Activated naive CD8-positive, alpha-beta T cell treated with anti-CD3 and anti-CD28 coated beads for 36 hours (primary cell): ENCODE results near the gene CCSER1. TPM values are rescaled to one million over a fixed set of nuclear protein-coding genes. Genes with fewer than 3 reads are reported as not detected.

Experiments
- DNase-seq: peaks from one replicate; pipeline ENCODE4 v3.0.0; 2021
- H3K27ac Mint-ChIP-seq: one replicate; pipeline ENCODE4 v1.8.0; 2022; ENCODE audit warnings: mild to moderate bottlenecking, moderate library complexity, mixed read lengths
- H3K27me3 Mint-ChIP-seq: one replicate; pipeline ENCODE4 v1.8.0; 2022; ENCODE audit warnings: mild to moderate bottlenecking, mixed read lengths
- H3K36me3 Mint-ChIP-seq: one replicate; pipeline ENCODE4 v1.8.0; 2021; ENCODE audit warnings: mild to moderate bottlenecking, mixed read lengths
- H3K4me1 Mint-ChIP-seq: one replicate; pipeline ENCODE4 v1.8.0; 2021; ENCODE audit warnings: mixed read lengths
- H3K4me3 Mint-ChIP-seq: one replicate; pipeline ENCODE4 v1.8.0; 2022; ENCODE audit warnings: mild to moderate bottlenecking, moderate library complexity, mixed read lengths
- H3K9me3 Mint-ChIP-seq: one replicate; pipeline ENCODE4 v1.8.0; 2022; ENCODE audit warnings: mixed read lengths
- total RNA-seq, 2 experiments: library from RNA; stranded (reverse); gene quantifications; one replicate each; pipeline ENCODE4 v1.2.3, GENCODE V29; 2021

CCSER1 gene
- total RNA-seq, 2 experiments from 2014 or later = 0.29 to 0.42 TPM

DNA sequence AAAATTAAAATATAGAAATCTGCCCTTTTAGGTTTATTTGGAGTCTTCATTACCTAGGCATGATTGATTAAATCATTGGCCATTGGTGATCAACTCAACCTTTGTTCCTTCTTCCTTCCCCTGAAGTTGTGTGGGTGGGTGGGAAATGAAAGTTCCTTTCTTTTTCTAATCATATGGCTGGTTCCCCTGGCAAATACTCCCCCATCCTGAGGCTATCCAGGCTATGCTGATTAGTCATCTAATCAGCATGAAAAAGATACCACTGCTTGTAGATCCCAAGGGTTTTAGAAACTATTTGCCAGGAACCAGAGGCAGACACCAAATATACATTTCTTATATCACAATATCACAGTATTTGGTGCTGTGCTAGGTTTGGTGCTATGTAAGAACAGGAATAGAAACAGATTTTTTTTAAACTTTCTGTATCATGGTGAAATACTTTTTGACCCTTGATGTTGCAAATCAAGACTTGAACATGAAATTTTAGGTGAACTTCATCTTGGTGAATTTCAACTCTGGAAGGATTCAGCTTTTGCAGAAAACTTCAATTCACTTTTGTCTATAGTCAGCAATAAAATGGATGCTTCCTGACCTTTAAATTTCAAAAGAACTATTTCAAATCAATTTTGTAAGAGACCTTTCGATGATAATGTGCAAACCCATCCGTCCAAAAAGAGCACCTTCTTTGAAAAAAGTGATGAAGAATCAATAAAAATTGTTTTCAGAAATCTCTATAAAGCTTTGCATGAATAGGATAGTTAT is 71.1 kb downstream of the CCSER1 start:
- Mint-ChIP-seq H3K4me3 (no peak overlapping the region), H3K4me1 (no peaks in the 10 kb centered on the region), H3K36me3 (no peaks in the 10 kb centered on the region), H3K27me3 (no peaks in the 10 kb centered on the region), H3K27ac (no peak overlapping the region), H3K9me3 (peaks cover 1% of the 10 kb centered on the region)
- DNase-seq = no peak

GRCh38 chr4:90207887-90208454 is 80.8 kb downstream of the CCSER1 start:
- DNase-seq = no peak
- H3K27me3 Mint-ChIP-seq = no peaks in the 10 kb centered on the region
- peaks cover 10% of the 10 kb centered on the region for H3K9me3 Mint-ChIP-seq
- no peak overlapping the region for H3K4me3 Mint-ChIP-seq
- H3K4me1 Mint-ChIP-seq = no peaks in the 10 kb centered on the region
- peaks cover 2% of the 10 kb centered on the region for H3K36me3 Mint-ChIP-seq
- H3K27ac Mint-ChIP-seq = no peak overlapping the region

- Mint-ChIP-seq H3K36me3 (peaks cover 2% of the 10 kb centered on the region), H3K9me3 (peaks cover 6% of the 10 kb centered on the region), H3K27ac (no peak overlapping the region), H3K27me3 (no peaks in the 10 kb centered on the region), H3K4me3 (no peak overlapping the region), H3K4me1 (no peaks in the 10 kb centered on the region)
- DNase-seq = no peak
Measured at GRCh38 chr4:90209922-90210321, 82.7 kb downstream of the CCSER1 start.

GRCh38 chr4:90211174-90211573 is 84.0 kb downstream of the CCSER1 start:
- Mint-ChIP-seq H3K4me1 (no peaks in the 10 kb centered on the region), H3K36me3 (peaks cover under 1% of the 10 kb centered on the region), H3K27ac (no peak overlapping the region), H3K27me3 (no peaks in the 10 kb centered on the region), H3K9me3 (peaks cover under 1% of the 10 kb centered on the region), H3K4me3 (no peak overlapping the region)
- DNase-seq = no peak

GRCh38 chr4:90215286-90215685 is 88.1 kb downstream of the CCSER1 start:
- H3K27me3 Mint-ChIP-seq = no peaks in the 10 kb centered on the region
- no peaks in the 10 kb centered on the region for H3K36me3 Mint-ChIP-seq
- DNase-seq = no peak
- no peak overlapping the region for H3K4me3 Mint-ChIP-seq
- H3K27ac Mint-ChIP-seq = no peak overlapping the region
- no peaks in the 10 kb centered on the region for H3K4me1 Mint-ChIP-seq
- no peaks in the 10 kb centered on the region for H3K9me3 Mint-ChIP-seq

DNA sequence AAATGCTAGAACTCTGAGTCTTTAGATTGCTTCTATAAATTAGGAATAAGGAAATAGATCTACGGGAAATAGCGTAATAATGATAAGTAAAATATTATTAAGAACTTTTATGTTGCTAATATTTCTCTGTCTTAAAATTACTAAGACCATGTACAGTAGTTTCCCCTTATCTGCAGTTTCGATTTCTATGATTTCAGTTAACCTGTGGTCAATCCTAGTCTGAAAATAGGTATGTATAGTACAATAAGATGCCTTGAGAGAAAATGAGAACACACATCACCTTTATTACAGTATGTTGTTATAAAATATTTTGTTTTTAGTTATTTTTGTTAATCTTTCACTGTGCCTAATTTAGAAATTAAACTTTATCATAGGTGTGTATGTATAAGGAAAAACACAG is 92.6 kb downstream of the CCSER1 start:
- Mint-ChIP-seq H3K4me1 (no peaks in the 10 kb centered on the region), H3K27me3 (no peaks in the 10 kb centered on the region), H3K36me3 (no peaks in the 10 kb centered on the region), H3K27ac (no peak overlapping the region), H3K4me3 (no peak overlapping the region), H3K9me3 (no peaks in the 10 kb centered on the region)
- no peak for DNase-seq

DNA sequence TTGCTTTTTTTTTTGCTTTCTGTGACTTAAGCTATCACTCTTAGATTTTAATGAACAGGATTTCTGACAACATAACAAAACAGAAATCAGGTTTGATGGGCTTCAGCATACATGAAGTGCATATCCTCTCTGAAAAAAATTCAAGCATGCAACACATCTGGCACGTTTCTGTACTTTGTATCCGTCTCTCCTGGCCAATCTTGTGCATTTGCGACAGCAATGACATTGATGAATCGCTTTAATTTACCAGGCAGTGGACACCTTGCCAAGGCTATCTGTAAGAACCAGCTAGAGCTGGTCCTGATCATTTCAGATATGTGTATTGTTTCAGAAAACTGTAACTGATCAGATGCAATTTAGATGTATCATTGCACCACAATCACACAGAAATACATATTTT is 93.3 kb downstream of the CCSER1 start:
- Mint-ChIP-seq H3K4me3 (no peak overlapping the region), H3K27me3 (no peaks in the 10 kb centered on the region), H3K9me3 (no peaks in the 10 kb centered on the region), H3K27ac (no peak overlapping the region), H3K36me3 (no peaks in the 10 kb centered on the region), H3K4me1 (no peaks in the 10 kb centered on the region)
- DNase-seq = no peak

GRCh38 chr4:90226734-90227133 is 99.5 kb downstream of the CCSER1 start:
- DNase-seq = no peak
- Mint-ChIP-seq H3K4me3 (no peak overlapping the region), H3K27ac (no peak overlapping the region), H3K9me3 (peaks cover 5% of the 10 kb centered on the region), H3K27me3 (no peaks in the 10 kb centered on the region), H3K36me3 (peaks cover 3% of the 10 kb centered on the region), H3K4me1 (no peaks in the 10 kb centered on the region)

- Mint-ChIP-seq H3K4me3 (no peak overlapping the region), H3K27me3 (no peaks in the 10 kb centered on the region), H3K9me3 (peaks cover 5% of the 10 kb centered on the region), H3K36me3 (peaks cover 3% of the 10 kb centered on the region), H3K4me1 (no peaks in the 10 kb centered on the region), H3K27ac (no peak overlapping the region)
- DNase-seq = no peak
Measured at GRCh38 chr4:90227177-90227576, 100.0 kb downstream of the CCSER1 start.

- H3K36me3 Mint-ChIP-seq = no peaks in the 10 kb centered on the region
- H3K9me3 Mint-ChIP-seq = no peaks in the 10 kb centered on the region
Measured at GRCh38 chr4:90234916-90235547, 107.8 kb downstream of the CCSER1 start.

GRCh38 chr4:90237751-90238530 is 110.7 kb downstream of the CCSER1 start:
- Mint-ChIP-seq H3K36me3 (no peaks in the 10 kb centered on the region), H3K9me3 (no peaks in the 10 kb centered on the region), H3K27ac (no peak overlapping the region), H3K27me3 (no peaks in the 10 kb centered on the region), H3K4me3 (no peak overlapping the region), H3K4me1 (no peaks in the 10 kb centered on the region)
- DNase-seq = no peak

More at GRCh38 chr4:90234916-90235547, 107.8 kb downstream of the CCSER1 start:
- Mint-ChIP-seq H3K4me1 (no peaks in the 10 kb centered on the region), H3K4me3 (no peak overlapping the region), H3K27ac (no peak overlapping the region), H3K27me3 (no peaks in the 10 kb centered on the region)
- DNase-seq = no peak

- Mint-ChIP-seq H3K27ac (no peak overlapping the region), H3K4me1 (no peaks in the 10 kb centered on the region), H3K36me3 (no peaks in the 10 kb centered on the region), H3K27me3 (no peaks in the 10 kb centered on the region), H3K4me3 (no peak overlapping the region), H3K9me3 (no peaks in the 10 kb centered on the region)
- DNase-seq = no peak
Measured at GRCh38 chr4:90240333-90240732, 113.1 kb downstream of the CCSER1 start.

- H3K27ac Mint-ChIP-seq = no peak overlapping the region
- DNase-seq = no peak
- no peaks in the 10 kb centered on the region for H3K36me3 Mint-ChIP-seq
- no peak overlapping the region for H3K4me3 Mint-ChIP-seq
- H3K27me3 Mint-ChIP-seq = no peaks in the 10 kb centered on the region
- no peaks in the 10 kb centered on the region for H3K9me3 Mint-ChIP-seq
- no peaks in the 10 kb centered on the region for H3K4me1 Mint-ChIP-seq
Measured at GRCh38 chr4:90241008-90241407, 113.8 kb downstream of the CCSER1 start.

DNA sequence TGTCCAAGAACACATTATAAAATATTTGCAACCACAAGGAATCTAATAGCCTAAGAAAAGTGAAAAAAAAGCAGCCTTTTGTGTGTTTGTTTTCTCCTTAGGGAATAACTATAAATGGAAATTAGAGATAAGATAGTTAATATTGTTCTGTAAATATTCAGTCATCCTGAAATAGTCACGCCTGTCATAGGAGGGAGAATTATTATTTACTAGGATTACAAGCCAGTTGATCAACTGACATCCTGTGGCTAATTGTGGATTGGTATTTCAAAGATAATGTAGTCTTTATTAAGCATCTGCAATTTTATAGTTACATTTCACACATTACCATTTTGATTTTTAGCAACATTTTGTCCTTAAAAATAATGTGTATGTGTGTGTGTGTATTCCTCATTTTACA is 118.6 kb downstream of the CCSER1 start:
- Mint-ChIP-seq H3K27ac (no peak overlapping the region), H3K9me3 (peaks cover 2% of the 10 kb centered on the region), H3K27me3 (no peaks in the 10 kb centered on the region), H3K36me3 (no peaks in the 10 kb centered on the region), H3K4me3 (no peak overlapping the region), H3K4me1 (no peaks in the 10 kb centered on the region)
- DNase-seq = no peak

DNA sequence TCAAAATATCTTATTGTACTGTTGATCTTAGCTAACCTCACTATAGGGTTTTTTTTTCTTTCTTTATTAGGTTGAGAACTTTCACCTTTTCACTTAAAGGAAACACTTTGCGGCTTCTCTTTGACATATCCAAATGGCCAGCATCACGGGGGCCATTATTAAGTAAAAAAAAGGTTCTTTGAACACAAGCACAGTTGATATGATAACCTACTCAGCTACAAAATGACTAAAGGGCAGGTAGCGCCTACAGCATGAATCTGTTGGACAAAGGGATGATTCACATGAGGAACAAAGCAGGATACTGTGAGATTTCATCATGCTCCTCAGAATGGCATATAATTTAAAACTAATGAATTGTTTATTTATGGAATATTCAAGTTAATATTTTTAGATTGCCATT is 119.6 kb downstream of the CCSER1 start:
- H3K27ac Mint-ChIP-seq = no peak overlapping the region
- no peaks in the 10 kb centered on the region for H3K27me3 Mint-ChIP-seq
- no peaks in the 10 kb centered on the region for H3K36me3 Mint-ChIP-seq
- peaks cover 2% of the 10 kb centered on the region for H3K9me3 Mint-ChIP-seq
- H3K4me3 Mint-ChIP-seq = no peak overlapping the region
- no peaks in the 10 kb centered on the region for H3K4me1 Mint-ChIP-seq
- no peak for DNase-seq
